ENCODE data around the gene CADPS.

Gene CADPS

GRCh38 chr3:62446337-62446940, 428.8 kb downstream of the CADPS start:
- H3K9me3 ChIP-seq (ENCODE audit: control insufficient read depth in 2 of 2, low read length in 2 of 2): no peaks in the 10 kb centered on the region
- no peak overlapping the region for H3K27ac ChIP-seq (ENCODE audit: low read depth in 2 of 2, low read length in 2 of 2)
- no peak overlapping the region for H3K4me3 ChIP-seq (ENCODE audit: low read length in 2 of 2)
- no peak overlapping the region for H3K9ac ChIP-seq (ENCODE audit: low read depth in 1 of 2, low read length in 2 of 2)
- no peaks in the 10 kb centered on the region for H3K4me1 ChIP-seq (ENCODE audit: control insufficient read depth in 2 of 2, insufficient read depth in 2 of 2, low read length in 2 of 2)
- no peaks in the 10 kb centered on the region for H3K36me3 ChIP-seq (ENCODE audit: control insufficient read depth in 2 of 2, insufficient read depth in 2 of 2, low read length in 2 of 2)
- no peaks in the 10 kb centered on the region for H3K27me3 ChIP-seq (ENCODE audit: control insufficient read depth in 2 of 2, insufficient read depth in 2 of 2, low read length in 2 of 2)

- Histone ChIP-seq H3K4me1 (ENCODE audit: control insufficient read depth in 2 of 2, insufficient read depth in 2 of 2, low read length in 2 of 2) (no peaks in the 10 kb centered on the region), H3K36me3 (ENCODE audit: control insufficient read depth in 2 of 2, insufficient read depth in 2 of 2, low read length in 2 of 2) (no peaks in the 10 kb centered on the region), H3K4me3 (ENCODE audit: low read length in 2 of 2) (no peak overlapping the region), H3K27ac (ENCODE audit: low read depth in 2 of 2, low read length in 2 of 2) (no peak overlapping the region), H3K9ac (ENCODE audit: low read depth in 1 of 2, low read length in 2 of 2) (no peak overlapping the region), H3K27me3 (ENCODE audit: control insufficient read depth in 2 of 2, insufficient read depth in 2 of 2, low read length in 2 of 2) (no peaks in the 10 kb centered on the region), H3K9me3 (ENCODE audit: control insufficient read depth in 2 of 2, low read length in 2 of 2) (no peaks in the 10 kb centered on the region)
Measured at GRCh38 chr3:62445275-62445674, 429.9 kb downstream of the CADPS start.

- H3K36me3 ChIP-seq (ENCODE audit: control insufficient read depth in 2 of 2, insufficient read depth in 2 of 2, low read length in 2 of 2): no peaks in the 10 kb centered on the region
- H3K4me3 ChIP-seq (ENCODE audit: low read length in 2 of 2): no peak overlapping the region
- no peak overlapping the region for H3K27ac ChIP-seq (ENCODE audit: low read depth in 2 of 2, low read length in 2 of 2)
- H3K4me1 ChIP-seq (ENCODE audit: control insufficient read depth in 2 of 2, insufficient read depth in 2 of 2, low read length in 2 of 2): no peaks in the 10 kb centered on the region
- no peaks in the 10 kb centered on the region for H3K9me3 ChIP-seq (ENCODE audit: control insufficient read depth in 2 of 2, low read length in 2 of 2)
- H3K9ac ChIP-seq (ENCODE audit: low read depth in 1 of 2, low read length in 2 of 2): no peak overlapping the region
- H3K27me3 ChIP-seq (ENCODE audit: control insufficient read depth in 2 of 2, insufficient read depth in 2 of 2, low read length in 2 of 2): no peaks in the 10 kb centered on the region
Measured at GRCh38 chr3:62439978-62440377, 435.2 kb downstream of the CADPS start.

GRCh38 chr3:62439176-62439813, 435.9 kb downstream of the CADPS start:
- H3K27ac ChIP-seq (ENCODE audit: low read depth in 2 of 2, low read length in 2 of 2): no peak overlapping the region
- no peak overlapping the region for H3K9ac ChIP-seq (ENCODE audit: low read depth in 1 of 2, low read length in 2 of 2)

GRCh38 chr3:62436785-62437184, 438.4 kb downstream of the CADPS start:
- H3K27ac ChIP-seq (ENCODE audit: low read depth in 2 of 2, low read length in 2 of 2): no peak overlapping the region
- H3K9ac ChIP-seq (ENCODE audit: low read depth in 1 of 2, low read length in 2 of 2): no peak overlapping the region
- H3K4me1 ChIP-seq (ENCODE audit: control insufficient read depth in 2 of 2, insufficient read depth in 2 of 2, low read length in 2 of 2): no peaks in the 10 kb centered on the region
- H3K9me3 ChIP-seq (ENCODE audit: control insufficient read depth in 2 of 2, low read length in 2 of 2): no peaks in the 10 kb centered on the region
- H3K27me3 ChIP-seq (ENCODE audit: control insufficient read depth in 2 of 2, insufficient read depth in 2 of 2, low read length in 2 of 2): no peaks in the 10 kb centered on the region
- H3K4me3 ChIP-seq (ENCODE audit: low read length in 2 of 2): no peak overlapping the region
- H3K36me3 ChIP-seq (ENCODE audit: control insufficient read depth in 2 of 2, insufficient read depth in 2 of 2, low read length in 2 of 2): no peaks in the 10 kb centered on the region

More at GRCh38 chr3:62439176-62439813, 435.9 kb downstream of the CADPS start:
- Histone ChIP-seq H3K4me3 (ENCODE audit: low read length in 2 of 2) (no peak overlapping the region), H3K4me1 (ENCODE audit: control insufficient read depth in 2 of 2, insufficient read depth in 2 of 2, low read length in 2 of 2) (no peaks in the 10 kb centered on the region), H3K36me3 (ENCODE audit: control insufficient read depth in 2 of 2, insufficient read depth in 2 of 2, low read length in 2 of 2) (no peaks in the 10 kb centered on the region), H3K27me3 (ENCODE audit: control insufficient read depth in 2 of 2, insufficient read depth in 2 of 2, low read length in 2 of 2) (no peaks in the 10 kb centered on the region), H3K9me3 (ENCODE audit: control insufficient read depth in 2 of 2, low read length in 2 of 2) (no peaks in the 10 kb centered on the region)

- Histone ChIP-seq H3K4me1 (ENCODE audit: control insufficient read depth in 2 of 2, insufficient read depth in 2 of 2, low read length in 2 of 2) (no peaks in the 10 kb centered on the region), H3K36me3 (ENCODE audit: control insufficient read depth in 2 of 2, insufficient read depth in 2 of 2, low read length in 2 of 2) (no peaks in the 10 kb centered on the region), H3K27ac (ENCODE audit: low read depth in 2 of 2, low read length in 2 of 2) (no peak overlapping the region), H3K27me3 (ENCODE audit: control insufficient read depth in 2 of 2, insufficient read depth in 2 of 2, low read length in 2 of 2) (no peaks in the 10 kb centered on the region), H3K9ac (ENCODE audit: low read depth in 1 of 2, low read length in 2 of 2) (no peak overlapping the region), H3K4me3 (ENCODE audit: low read length in 2 of 2) (no peak overlapping the region), H3K9me3 (ENCODE audit: control insufficient read depth in 2 of 2, low read length in 2 of 2) (no peaks in the 10 kb centered on the region)
Measured at GRCh38 chr3:62433396-62433795, 441.8 kb downstream of the CADPS start.

GRCh38 chr3:62421207-62421606, 454.0 kb downstream of the CADPS start:
- H3K9ac ChIP-seq (ENCODE audit: low read depth in 1 of 2, low read length in 2 of 2): no peak overlapping the region
- no peak overlapping the region for H3K4me3 ChIP-seq (ENCODE audit: low read length in 2 of 2)
- no peaks in the 10 kb centered on the region for H3K27me3 ChIP-seq (ENCODE audit: control insufficient read depth in 2 of 2, insufficient read depth in 2 of 2, low read length in 2 of 2)
- no peaks in the 10 kb centered on the region for H3K4me1 ChIP-seq (ENCODE audit: control insufficient read depth in 2 of 2, insufficient read depth in 2 of 2, low read length in 2 of 2)
- H3K36me3 ChIP-seq (ENCODE audit: control insufficient read depth in 2 of 2, insufficient read depth in 2 of 2, low read length in 2 of 2): no peaks in the 10 kb centered on the region
- H3K9me3 ChIP-seq (ENCODE audit: control insufficient read depth in 2 of 2, low read length in 2 of 2): no peaks in the 10 kb centered on the region
- no peak overlapping the region for H3K27ac ChIP-seq (ENCODE audit: low read depth in 2 of 2, low read length in 2 of 2)

- Histone ChIP-seq H3K9me3 (ENCODE audit: control insufficient read depth in 2 of 2, low read length in 2 of 2) (no peaks in the 10 kb centered on the region), H3K36me3 (ENCODE audit: control insufficient read depth in 2 of 2, insufficient read depth in 2 of 2, low read length in 2 of 2) (no peaks in the 10 kb centered on the region), H3K27me3 (ENCODE audit: control insufficient read depth in 2 of 2, insufficient read depth in 2 of 2, low read length in 2 of 2) (no peaks in the 10 kb centered on the region), H3K4me1 (ENCODE audit: control insufficient read depth in 2 of 2, insufficient read depth in 2 of 2, low read length in 2 of 2) (no peaks in the 10 kb centered on the region), H3K9ac (ENCODE audit: low read depth in 1 of 2, low read length in 2 of 2) (no peak overlapping the region), H3K27ac (ENCODE audit: low read depth in 2 of 2, low read length in 2 of 2) (no peak overlapping the region), H3K4me3 (ENCODE audit: low read length in 2 of 2) (no peak overlapping the region)
Measured at GRCh38 chr3:62416144-62416543, 459.1 kb downstream of the CADPS start.

- Histone ChIP-seq H3K4me1 (ENCODE audit: control insufficient read depth in 2 of 2, insufficient read depth in 2 of 2, low read length in 2 of 2) (no peaks in the 10 kb centered on the region), H3K27me3 (ENCODE audit: control insufficient read depth in 2 of 2, insufficient read depth in 2 of 2, low read length in 2 of 2) (no peaks in the 10 kb centered on the region), H3K4me3 (ENCODE audit: low read length in 2 of 2) (no peak overlapping the region)
Measured at GRCh38 chr3:62415312-62415801, 459.9 kb downstream of the CADPS start.

GRCh38 chr3:62414786-62415185, 460.4 kb downstream of the CADPS start:
- Histone ChIP-seq H3K9me3 (ENCODE audit: control insufficient read depth in 2 of 2, low read length in 2 of 2) (no peaks in the 10 kb centered on the region), H3K9ac (ENCODE audit: low read depth in 1 of 2, low read length in 2 of 2) (no peak overlapping the region), H3K4me1 (ENCODE audit: control insufficient read depth in 2 of 2, insufficient read depth in 2 of 2, low read length in 2 of 2) (no peaks in the 10 kb centered on the region), H3K27ac (ENCODE audit: low read depth in 2 of 2, low read length in 2 of 2) (no peak overlapping the region), H3K27me3 (ENCODE audit: control insufficient read depth in 2 of 2, insufficient read depth in 2 of 2, low read length in 2 of 2) (no peaks in the 10 kb centered on the region), H3K4me3 (ENCODE audit: low read length in 2 of 2) (no peak overlapping the region), H3K36me3 (ENCODE audit: control insufficient read depth in 2 of 2, insufficient read depth in 2 of 2, low read length in 2 of 2) (no peaks in the 10 kb centered on the region)

More at GRCh38 chr3:62415312-62415801, 459.9 kb downstream of the CADPS start:
- H3K9ac ChIP-seq (ENCODE audit: low read depth in 1 of 2, low read length in 2 of 2): no peak overlapping the region
- no peak overlapping the region for H3K27ac ChIP-seq (ENCODE audit: low read depth in 2 of 2, low read length in 2 of 2)
- H3K36me3 ChIP-seq (ENCODE audit: control insufficient read depth in 2 of 2, insufficient read depth in 2 of 2, low read length in 2 of 2): no peaks in the 10 kb centered on the region
- no peaks in the 10 kb centered on the region for H3K9me3 ChIP-seq (ENCODE audit: control insufficient read depth in 2 of 2, low read length in 2 of 2)
